K562 (cell line): ENCODE data around the gene ROBO1. TPM values are rescaled to one million over a fixed set of nuclear protein-coding genes. Genes with fewer than 3 reads are reported as not detected.

Source experiments
- ATAC-seq: fragments of 200-7000 bp; cut with Tn5 transposase; 3 replicates; pipeline ENCODE4 v1.9.1; 2020; ENCODE audit warnings: moderate library complexity
- BruUV-seq: library from RNA; stranded (reverse); fragments of 400-500 nt; replicated peaks from 2 replicates; lab custom pipeline; 2021; lab: Mats Ljungman, UMichigan
- CTCF ChIA-PET: fragments of 300-600 bp; formaldehyde crosslinking; extraction: SDS; loops from one replicate; lab custom pipeline; 2021; ENCODE audit warnings: low intra/inter-chr PET ratio; lab: Yijun Ruan, JAX
- POLR2A ChIA-PET: fragments of 300-600, 350-650 bp; sonication (Branson Sonifier 250); formaldehyde crosslinking; extraction: SDS; loops from one replicate; lab custom pipeline; 2021; ENCODE audit warnings: antibody characterized with exemption, inconsistent platforms; lab: Yijun Ruan, JAX
- DNase-seq, 4 experiments: peaks; one replicate each; pipeline versions ENCODE4 v3.0.0 to v3.0.0-alpha.2; 2011 to 2018; ENCODE audit warnings: low spot score in 3 of 4, mixed read lengths in 3 of 4; ENCODE audit errors: extremely low read depth in 1 of 4
- FAIRE-seq: peaks from 2 replicates; lab custom pipeline; 2011; peaks lifted over from hg19 to GRCh38; lab: Jason Lieb, UNC
- H2AFZ ChIP-seq: 2 replicates; pipeline ENCODE4 v1.6.0; 2011; ENCODE audit warnings: low read depth, low read length, control low read depth, inconsistent platforms
- H3K27ac ChIP-seq: fragments of 200-600 bp; 3 replicates; pipeline ENCODE4 v1.8.0; 2011; ENCODE audit warnings: low read depth, mild to moderate bottlenecking, control low read depth, inconsistent platforms, low read length, moderate library complexity, mixed read lengths; ENCODE audit errors: extremely low read depth
- H3K27me3 ChIP-seq, 2 experiments: fragments of 300-600 bp in 1 of 2; 2 replicates in 1 of 2; 3 replicates in 1 of 2; pipeline versions ENCODE4 v1.6.0 to v1.8.0; 2011; ENCODE audit warnings: inconsistent platforms in 2 of 2, low read length in 2 of 2, mild to moderate bottlenecking in 1 of 2, mixed read lengths in 1 of 2, moderate library complexity in 1 of 2; ENCODE audit not compliant: control insufficient read depth in 2 of 2, insufficient read depth in 2 of 2
- H3K36me3 ChIP-seq: fragments of 300-600 bp; 3 replicates; pipeline ENCODE4 v1.8.0; 2011; ENCODE audit warnings: mild to moderate bottlenecking, low read length, inconsistent platforms; ENCODE audit not compliant: control insufficient read depth, insufficient read depth
- H3K4me1 ChIP-seq, 2 experiments: fragments of 200-600 bp in 1 of 2; replicated peaks in 1 of 2; 2 replicates in 1 of 2; 3 replicates in 1 of 2; pipeline versions ENCODE4 v1.5.1 to v1.8.0; 2011; ENCODE audit warnings: inconsistent platforms in 2 of 2, low read length in 2 of 2, mild to moderate bottlenecking in 1 of 2, mixed read lengths in 1 of 2, moderate library complexity in 1 of 2; ENCODE audit not compliant: control insufficient read depth in 2 of 2, insufficient read depth in 2 of 2
- H3K4me2 ChIP-seq: 2 replicates; pipeline ENCODE4 v1.6.1; 2011; ENCODE audit warnings: low read length, control low read depth, inconsistent platforms, mixed read lengths; ENCODE audit not compliant: insufficient read depth
- H3K4me3 ChIP-seq: fragments of 200-600 bp; sonication (generic), shearing (Covaris generic); 2 replicates; pipeline ENCODE4 v1.5.1; 2016; ENCODE audit warnings: control low read depth, inconsistent platforms
- H3K79me2 ChIP-seq: fragments of 200-600 bp; 3 replicates; pipeline ENCODE4 v1.8.0; 2011; ENCODE audit warnings: low read length, inconsistent platforms; ENCODE audit not compliant: control insufficient read depth, insufficient read depth
- H3K9ac ChIP-seq, 2 experiments: 2 replicates each; pipeline versions ENCODE4 v1.6.0 to v1.6.1; 2011; ENCODE audit warnings: low read depth in 2 of 2, low read length in 2 of 2, control low read depth in 1 of 2, inconsistent platforms in 1 of 2, mild to moderate bottlenecking in 1 of 2, mixed read lengths in 1 of 2; ENCODE audit not compliant: insufficient read depth in 1 of 2
- H3K9me1 ChIP-seq: one replicate; pipeline ENCODE4 v1.6.0; 2011; ENCODE audit warnings: inconsistent platforms, mild to moderate bottlenecking, low read length, moderate library complexity; ENCODE audit not compliant: control insufficient read depth, insufficient read depth
- H3K9me3 ChIP-seq: replicated peaks from 2 replicates; pipeline ENCODE4 v1.5.1; 2011; ENCODE audit warnings: low read depth, low read length, inconsistent platforms; ENCODE audit not compliant: control insufficient read depth, insufficient read depth
- H4K20me1 ChIP-seq: replicated peaks from 2 replicates; pipeline ENCODE4 v1.6.1; 2011; ENCODE audit warnings: low read length, inconsistent platforms, mixed read lengths; ENCODE audit not compliant: control insufficient read depth, insufficient read depth
- CC2D1A ChIP-seq: fragments of 450-650 bp; IDR thresholded peaks from 2 replicates; pipeline ENCODE4 v1.6.1; 2017; ENCODE audit warnings: mild to moderate bottlenecking
- CCAR2 ChIP-seq: fragments of 200-400 bp; formaldehyde crosslinking; IDR thresholded peaks from 2 replicates; pipeline ENCODE4 v1.6.1; 2017; ENCODE audit warnings: mild to moderate bottlenecking, low read depth, low read length
- KDM1A ChIP-seq, 2 experiments: fragments of 450-650 bp; IDR thresholded peaks; 2 replicates each; pipeline ENCODE4 v1.6.1; 2016; ENCODE audit warnings: mild to moderate bottlenecking in 2 of 2
- MECOM ChIP-seq: fragments of 250-450 bp; sonication (Bioruptor Pico); IDR thresholded peaks from 2 replicates; pipeline ENCODE4 v1.8.0; 2022; ENCODE audit warnings: inconsistent platforms
- MLLT1 ChIP-seq, 2 experiments: fragments of 450-650 bp; IDR thresholded peaks; 2 replicates each; pipeline ENCODE4 v1.6.1; 2016
- NR2C2 ChIP-seq, 2 experiments: fragments of 200-800 bp in 1 of 2; sonication (Bioruptor generic) in 1 of 2; sonication (generic) in 1 of 2; formaldehyde crosslinking in 1 of 2; IDR thresholded peaks; 2 replicates each; pipeline versions ENCODE4 v1.6.1 to v1.8.0; 2016 to 2022; ENCODE audit warnings: mild to moderate bottlenecking in 1 of 2, missing compliant biosample characterization in 1 of 2, missing genetic modification characterization in 1 of 2, missing genetic modification reagents in 1 of 2
- POLR2A ChIP-seq: fragments of 450-650 bp; conservative IDR thresholded peaks from 2 replicates; pipeline ENCODE4 v1.6.1; 2016
- POLR2AphosphoS2 ChIP-seq: IDR thresholded peaks from 2 replicates; pipeline ENCODE4 v1.6.1; 2012; ENCODE audit warnings: low read length, improper control_type of control experiment
- RBBP5 ChIP-seq: fragments of 200-600 bp; sonication (generic); IDR thresholded peaks from 2 replicates; pipeline ENCODE4 v1.6.1; 2012; ENCODE audit warnings: borderline replicate concordance, mild to moderate bottlenecking, low read length, control low read depth, inconsistent platforms; ENCODE audit not compliant: insufficient read depth, poor library complexity, severe bottlenecking
- TEAD4 ChIP-seq, 2 experiments: sonication (generic) in 1 of 2; formaldehyde crosslinking in 1 of 2; IDR thresholded peaks; 2 replicates each; pipeline versions ENCODE4 v1.6.1 to v1.8.0; 2012 to 2022; ENCODE audit warnings: borderline replicate concordance in 1 of 2, inconsistent platforms in 1 of 2, low read length in 1 of 2, mild to moderate bottlenecking in 1 of 2, missing genetic modification reagents in 1 of 2
- ZC3H11A ChIP-seq: IDR thresholded peaks from 2 replicates; pipeline ENCODE4 v1.6.1; 2012; ENCODE audit warnings: low read depth, low read length, improper control_type of control experiment
- ZNF24 ChIP-seq: fragments of 450-650 bp; IDR thresholded peaks from 2 replicates; pipeline ENCODE4 v1.6.1; 2016
- ZNF347 ChIP-seq: fragments of 450-650 bp; formaldehyde crosslinking; IDR thresholded peaks from 2 replicates; pipeline ENCODE4 v1.4.0; 2020; ENCODE audit warnings: low read depth, mild to moderate bottlenecking, moderate library complexity
- ZNF431 ChIP-seq: sonication (generic); formaldehyde crosslinking; IDR thresholded peaks from 2 replicates; pipeline ENCODE4 v1.8.0; 2022; ENCODE audit warnings: mild to moderate bottlenecking, missing genetic modification reagents
- ZNF436 ChIP-seq: fragments of 250-450, 450-650 bp; sonication (Bioruptor Pico); formaldehyde crosslinking; IDR thresholded peaks from 2 replicates; pipeline ENCODE4 v1.7.0; 2020; ENCODE audit warnings: mild to moderate bottlenecking
- ZNF589 ChIP-seq: fragments of 200-800 bp; sonication (Bioruptor generic); IDR thresholded peaks from 2 replicates; pipeline ENCODE4 v1.6.1; 2016; ENCODE audit warnings: low read depth, missing genetic modification characterization, missing compliant biosample characterization
- WGBS: fragments of 100-300 bp; shearing (Covaris generic); methylation state at CpG from one replicate; pipeline ENCODE4 v1.1.6; 2016; ENCODE audit warnings: low coverage, mixed read lengths; ENCODE audit not compliant: insufficient coverage; ENCODE audit errors: missing lambda C conversion rate; 5-methylcytosine and 5-hydroxymethylcytosine counted together
- in situ Hi-C: fragments of 300-500 bp; cut with MboI; formaldehyde crosslinking; loops from 4 replicates; pipeline ENCODE4 v1.15.0; 2018; ENCODE audit warnings: inconsistent platforms, mixed read lengths
- intact Hi-C: fragments of 100-400 bp; cut with micrococcal nuclease; formaldehyde crosslinking; loops from 2 replicates; pipeline ENCODE4 v1.14.2; 2022
- polyA plus RNA-seq, 8 experiments: library from polyadenylated mRNA; depleted of rRNA in 4 of 8; stranded (reverse) in 5 of 8; unstranded in 3 of 8; fragments of >200 nt; fragmentation: Nextera tagmentation in 2 of 8; fragmentation: Illumina TruSeq in 1 of 8; extraction: Ambion mirVana in 2 of 8; extraction: Trizol in 1 of 8; gene quantifications; 2 replicates each; pipeline versions ENCODE4 v1.2.1 to v1.2.3, GENCODE V29; 2011 to 2014; ENCODE audit warnings: inconsistent platforms in 1 of 8, missing spikeins in 1 of 8
- total RNA-seq, 7 experiments: library from RNA; depleted of rRNA in 6 of 7; stranded (reverse); fragments of >200 nt in 6 of 7; fragmentation: Illumina TruSeq in 2 of 7; extraction: Trizol in 2 of 7; gene quantifications; 2 replicates each; pipeline versions ENCODE4 v1.2.1 to v1.2.3, GENCODE V29; 2011 to 2021; ENCODE audit warnings: low replicate concordance in 1 of 7
- TF ChIP-seq, protein P1 (sequence below): fragments of 250-450 bp; sonication (Bioruptor Pico); IDR thresholded peaks from 2 replicates; pipeline ENCODE4 v1.5.0; 2021; ENCODE audit warnings: mild to moderate bottlenecking, moderate library complexity

The ROBO1 gene
- total and polyA plus RNA-seq, 9 of the 15 experiments (the other 6 are each of a cell fraction or from before 2014, with no cell fraction given): 0.01 to 0.53 (median 0.17) TPM; not detected in 5

DNA sequence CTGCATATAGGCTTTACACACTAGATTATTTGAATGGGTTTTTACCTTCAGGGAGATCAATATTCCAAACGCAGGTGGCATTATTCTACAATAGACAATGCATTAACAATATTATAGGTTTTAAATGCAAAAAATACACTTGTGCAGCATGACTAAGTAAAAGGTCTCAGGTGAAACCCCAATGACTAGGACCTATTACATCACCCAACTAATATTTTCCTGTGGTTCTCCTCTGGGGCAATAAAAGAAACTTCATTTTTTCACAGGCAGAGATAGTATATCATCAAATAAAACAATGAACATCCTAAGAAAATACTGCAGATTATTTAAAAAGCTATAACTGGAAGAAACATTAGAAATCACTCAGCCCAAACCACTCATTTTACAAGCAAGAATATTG, 375.3 kb downstream of the ROBO1 start:
- no peak overlapping the region for H3K4me3 ChIP-seq
- H3K9me1 ChIP-seq: no peaks in the 10 kb centered on the region
- H3K9ac ChIP-seq: no peak overlapping the region
- no peaks in the 10 kb centered on the region for H4K20me1 ChIP-seq
- intact Hi-C loops (no loop called here), in situ Hi-C loops (no loop called here)
- FAIRE-seq: no peak
- H3K4me1 ChIP-seq: no peaks in the 10 kb centered on the region
- no peak overlapping the region for H3K4me2 ChIP-seq
- no peak for DNase-seq
- H3K27me3 ChIP-seq: no peaks in the 10 kb centered on the region
- no peak for ATAC-seq
- 0% methylated on average over 1 of the region's 1 CpG for WGBS
- ChIA-PET POLR2A (no interaction called here), CTCF (no interaction called here)
- BruUV-seq: no TSS peak
- no peak overlapping the region for H3K27ac ChIP-seq
- no peaks in the 10 kb centered on the region for H3K36me3 ChIP-seq
- H3K9me3 ChIP-seq: no peaks in the 10 kb centered on the region
- no peaks in the 10 kb centered on the region for H3K79me2 ChIP-seq
- no peak overlapping the region for H2AFZ ChIP-seq
- TF ChIP-seq POLR2AphosphoS2 (no peak), CCAR2 (no peak), ZC3H11A (no peak), CC2D1A (no peak), NR2C2 (CRISPR knock-in tag; IDR thresholded peaks at IDR 0.05) (no peak), NR2C2 (tag; IDR thresholded peaks at IDR 0.05) (no peak), TEAD4 (IDR thresholded peaks at IDR 0.05; ENCODE audit: low read length) (no peak), TEAD4 (CRISPR knock-in tag; IDR thresholded peaks at IDR 0.05; ENCODE audit: borderline replicate concordance) (no peak), KDM1A (IDR thresholded peaks at IDR 0.05) (no peak), ZNF431 (CRISPR knock-in tag) (no peak), ZNF24 (no peak), MLLT1 (IDR thresholded peaks at IDR 0.05) (no peak), MECOM (CRISPR knock-in tag) (no peak), POLR2A (no peak), ZNF436 (CRISPR knock-in tag) (no peak), RBBP5 (no peak), ZNF347 (CRISPR knock-in tag) (no peak), ZNF589 (no peak)
- TF ChIP-seq, protein P1, sequence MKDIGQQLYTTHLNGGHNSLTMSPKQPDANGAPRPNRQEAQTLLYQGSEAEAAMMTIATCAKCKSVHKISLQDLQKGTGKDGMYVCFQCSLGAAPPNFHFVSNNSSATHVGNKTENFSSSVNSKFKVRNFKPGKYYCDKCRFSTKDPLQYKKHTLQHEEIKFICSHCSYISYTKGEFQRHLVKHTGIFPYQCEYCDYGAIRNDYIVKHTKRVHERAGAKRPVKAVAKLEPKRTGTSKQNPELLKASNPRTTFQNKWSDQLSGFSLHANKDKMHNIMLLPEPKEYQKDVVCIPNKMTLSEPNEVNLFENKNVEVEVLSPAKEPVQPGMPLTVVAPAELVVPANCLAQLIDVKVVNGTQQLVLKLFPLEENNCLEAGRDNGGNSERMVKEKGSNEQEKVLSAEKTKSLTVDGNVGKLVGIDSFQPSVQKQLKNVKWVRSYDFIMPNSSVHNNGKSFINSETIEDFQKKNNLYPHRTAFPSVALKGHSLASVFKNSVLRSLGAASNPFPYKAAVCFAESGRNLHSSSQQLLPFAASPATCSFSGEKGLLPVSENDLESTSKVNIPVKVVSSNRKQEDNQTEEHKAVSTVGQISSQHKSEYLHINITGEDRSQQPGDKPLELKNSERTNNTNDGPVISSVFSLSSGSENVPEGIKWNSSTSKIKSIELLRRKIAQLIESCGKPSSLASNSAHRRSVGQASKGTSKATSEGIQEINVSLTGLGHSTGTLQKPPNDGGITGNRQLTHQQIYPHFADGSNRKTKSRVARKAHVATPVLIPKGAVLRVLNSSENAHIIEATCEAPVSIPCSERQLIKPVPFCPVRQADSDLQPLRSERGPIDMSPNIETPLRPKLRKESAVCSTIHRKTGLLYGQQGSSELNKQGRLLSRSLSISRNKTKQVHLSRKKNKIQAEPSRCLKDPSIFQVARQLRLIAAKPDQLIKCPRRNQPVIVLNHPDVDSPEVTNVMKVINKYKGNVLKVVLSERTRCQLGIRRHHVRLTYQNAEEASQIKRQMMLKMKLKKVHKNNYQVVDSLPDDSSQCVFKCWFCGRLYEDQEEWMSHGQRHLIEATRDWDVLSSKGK (CRISPR knock-in tag): no peak
